Left kidney (tissue), 2 donors: ENCODE results near the gene MILR1. TPM values are rescaled to one million over a fixed set of nuclear protein-coding genes. Genes with fewer than 3 reads are reported as not detected.
"Not testable (repeated sequence)": the region's sequence is repeated elsewhere in the genome, so short reads cannot be mapped to it uniquely, and the experiment has no call there.

Experiments used
- DNase-seq: peaks from one replicate; pipeline ENCODE4 v3.0.0-alpha.2; 2013
- polyA plus RNA-seq: library from polyadenylated mRNA; unstranded; fragments of 120-200 nt; gene quantifications from one replicate; pipeline ENCODE4 v1.2.1, GENCODE V29; 2013; ENCODE audit not compliant: insufficient read length

The MILR1 gene
- polyA plus RNA-seq, 1 donor, result 2.5 TPM

DNA sequence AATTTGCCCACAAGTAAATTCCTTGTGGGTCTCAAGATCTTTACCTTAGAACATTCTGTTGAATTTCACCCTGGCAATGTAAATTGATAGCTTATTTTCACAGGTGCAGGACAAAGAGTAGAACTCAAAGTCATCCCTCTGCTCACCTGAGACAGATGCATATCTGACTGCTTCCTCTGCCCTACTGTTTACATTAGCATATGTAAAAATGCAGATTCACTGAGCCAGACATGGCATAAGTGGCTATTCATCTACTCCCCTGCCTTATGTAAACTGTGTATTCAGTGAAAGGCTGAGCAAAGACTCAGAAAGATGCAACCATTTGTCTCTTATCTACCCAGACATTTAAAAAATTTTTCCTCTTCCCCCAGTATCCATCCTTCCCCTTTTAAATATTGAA is 22.3 kb upstream of the MILR1 start:
- no peak for DNase-seq

DNA sequence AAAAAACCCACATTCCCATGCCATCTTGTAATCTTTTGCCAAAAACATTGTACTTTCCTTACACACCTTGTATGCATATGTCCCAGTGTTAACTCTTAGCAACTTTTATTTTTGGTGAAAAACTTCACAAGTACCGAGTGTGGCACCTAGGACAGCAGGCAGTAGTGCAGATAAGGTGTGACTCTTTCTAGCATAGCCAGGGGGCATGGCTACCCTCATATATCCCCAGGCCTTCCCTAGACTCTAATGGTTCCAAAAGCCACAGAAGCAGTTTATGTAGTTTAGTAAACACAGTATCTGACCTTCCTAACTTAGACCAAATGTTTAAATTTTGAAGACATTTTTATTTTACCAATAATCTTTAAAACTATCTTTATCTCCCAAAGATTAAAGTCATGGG is 20.5 kb upstream of the MILR1 start:
- DNase-seq, result no peak

DNA sequence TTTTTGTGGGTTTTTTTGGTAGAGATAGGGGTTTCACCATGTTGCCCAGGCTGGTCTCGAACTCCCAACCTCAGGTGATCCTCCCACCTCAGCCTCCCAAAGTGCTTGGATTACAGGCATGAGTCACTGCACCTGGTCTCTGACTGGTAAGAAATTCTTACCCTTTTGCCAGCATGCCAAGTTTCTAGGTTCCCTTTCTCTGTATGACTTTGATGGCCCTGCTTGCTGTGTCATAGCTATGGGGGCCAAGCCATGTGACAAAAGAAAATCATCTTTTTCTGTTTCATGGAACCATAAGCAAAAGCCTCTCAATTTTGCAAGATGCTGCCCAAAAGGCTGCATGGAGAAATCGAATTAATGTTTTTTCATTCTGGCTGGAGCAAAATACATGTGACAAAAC is 18.9 kb upstream of the MILR1 start:
- not testable (repeated sequence) for DNase-seq

DNA sequence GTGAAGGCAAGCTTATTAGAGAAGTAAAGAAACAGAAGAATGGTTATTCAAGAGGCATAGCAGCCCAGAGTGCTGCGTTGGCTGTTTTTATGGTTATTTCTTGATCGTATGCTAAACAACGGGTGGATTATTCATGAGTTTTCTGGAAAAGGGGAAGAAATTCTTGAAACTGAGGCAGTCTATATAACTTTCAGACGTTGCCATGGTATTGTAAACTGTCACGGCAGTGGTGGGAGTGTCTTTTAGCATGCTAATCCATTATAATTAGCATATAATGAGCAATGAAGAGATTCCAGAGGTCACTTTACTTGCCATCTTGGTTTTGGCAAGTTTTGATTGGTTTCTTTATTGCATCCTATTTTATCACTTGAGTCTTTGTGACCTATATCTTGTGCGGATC is 17.4 kb upstream of the MILR1 start:
- DNase-seq, result no peak

DNA sequence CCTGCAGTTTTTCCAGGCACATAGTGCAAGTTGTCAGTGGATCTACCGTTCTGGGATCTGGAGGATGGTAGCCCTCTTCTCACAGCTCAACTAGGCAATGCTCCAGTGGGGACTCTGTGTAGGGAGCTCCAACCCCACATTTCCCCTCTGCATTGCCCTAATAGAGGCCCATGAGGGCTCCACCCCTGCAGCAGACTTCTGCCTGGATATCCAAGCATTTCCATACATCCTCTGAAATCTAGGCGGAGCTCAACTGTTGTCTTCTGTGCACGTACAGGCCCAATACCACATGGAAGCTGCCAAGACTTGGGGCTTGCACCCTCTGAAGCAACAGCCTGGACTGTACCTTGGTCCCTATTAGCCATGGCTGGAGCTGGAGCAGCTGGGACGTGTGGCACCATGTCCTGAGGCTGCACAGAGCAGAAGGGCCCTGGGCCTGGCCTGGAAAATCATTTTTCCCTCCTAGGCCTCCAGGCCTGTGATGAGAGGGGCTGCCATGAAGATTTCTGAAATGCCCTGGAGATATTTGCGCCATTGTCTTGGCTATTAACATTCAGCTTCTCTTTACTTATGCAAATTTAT is 10.9 kb upstream of the MILR1 start:
- DNase-seq, result no peak

DNA sequence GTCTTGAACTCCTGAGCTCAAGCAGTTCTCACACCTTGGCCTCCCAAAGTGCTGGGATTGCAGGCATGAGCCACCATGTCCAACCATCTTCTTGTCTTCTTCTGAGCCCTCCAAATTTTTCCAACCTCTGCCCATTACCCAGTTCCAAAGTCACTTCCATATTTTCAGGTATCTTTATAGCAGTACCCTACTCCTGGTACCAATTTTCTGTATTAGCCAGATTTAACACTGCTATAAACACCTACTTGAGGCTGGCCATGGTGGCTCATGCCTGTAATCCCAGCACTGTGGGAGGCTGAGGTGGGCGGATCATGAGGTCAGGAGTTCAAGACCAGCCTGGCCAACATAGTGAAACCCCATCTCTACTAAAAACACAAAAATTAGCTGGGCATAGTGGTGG is 9.4 kb upstream of the MILR1 start:
- DNase-seq, result not testable (repeated sequence)

DNA sequence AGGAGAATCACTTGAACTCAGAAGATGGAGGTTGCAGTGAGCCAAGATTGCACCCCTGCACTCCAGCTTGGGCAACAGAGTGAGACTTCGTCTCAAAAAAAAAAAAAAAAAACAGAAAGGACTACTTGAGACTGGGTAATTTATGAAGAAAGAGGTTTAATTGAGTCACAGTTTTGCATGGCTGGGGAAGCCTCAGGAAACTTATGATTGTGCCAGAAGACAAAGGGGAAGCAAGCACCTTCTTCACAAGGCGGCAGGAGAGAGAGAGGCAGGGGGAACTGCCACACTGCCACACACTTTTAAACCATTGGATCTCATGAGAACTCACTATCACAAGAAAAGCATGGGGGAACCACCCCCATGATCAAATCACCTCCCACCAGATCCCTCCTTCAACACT is 9.0 kb upstream of the MILR1 start:
- DNase-seq, result no peak

DNA sequence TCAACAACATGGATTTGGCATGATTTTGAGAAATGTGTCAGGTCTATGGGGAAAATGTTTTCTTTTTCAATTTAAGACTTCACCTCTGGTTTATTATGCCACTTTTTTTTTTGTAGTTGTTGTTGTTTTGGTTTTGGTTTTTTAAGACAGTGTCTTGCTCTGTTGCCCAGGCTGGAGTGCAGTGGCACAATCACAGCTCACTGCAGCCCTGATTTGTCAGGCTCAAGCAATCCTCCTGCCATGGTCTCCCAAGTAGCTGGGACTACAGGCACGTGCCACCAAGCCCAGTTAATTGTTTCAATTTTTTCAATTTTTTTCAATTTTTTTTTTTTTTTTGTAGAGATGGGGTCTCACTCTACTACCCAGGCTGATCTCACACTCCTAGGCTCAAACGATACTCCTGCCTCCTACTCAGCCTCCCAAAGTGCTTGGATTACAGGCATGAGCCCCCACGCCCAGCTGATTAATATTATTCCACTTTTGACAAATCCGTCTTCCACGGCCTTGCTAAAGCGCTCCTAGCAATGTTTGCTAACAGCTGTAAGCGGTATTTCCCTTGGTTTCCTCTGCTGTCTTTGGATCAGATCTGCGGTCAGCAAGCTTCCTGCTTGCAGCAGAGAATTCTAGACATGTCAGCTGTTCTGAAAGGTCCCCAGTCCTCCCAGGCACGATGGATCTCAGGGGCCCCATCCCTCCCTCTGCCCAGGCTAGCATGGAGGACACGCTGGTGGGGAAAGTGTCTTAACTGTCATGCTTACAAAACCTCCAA is 7.0 kb upstream of the MILR1 start:
- DNase-seq, result no peak

DNA sequence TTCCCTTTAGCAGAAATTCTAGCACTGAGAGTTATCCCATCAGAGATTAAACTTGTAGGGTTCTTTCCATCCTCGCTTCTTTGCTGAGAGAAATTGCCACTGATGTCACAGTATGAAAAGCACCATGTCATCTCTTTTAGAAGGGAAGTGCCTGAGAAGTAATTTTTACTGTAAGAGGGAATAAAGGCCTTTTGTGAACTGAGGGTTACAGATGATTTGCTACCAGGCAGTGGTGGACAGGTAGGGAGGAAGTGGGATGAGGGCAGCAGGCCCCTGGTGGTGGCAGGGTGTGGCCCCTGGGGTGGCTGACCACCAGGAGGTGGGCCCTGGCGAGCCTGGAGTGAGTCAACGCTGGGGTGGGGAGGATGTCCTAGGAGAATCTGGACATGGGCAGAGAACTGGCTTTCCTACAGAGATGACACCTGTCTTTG is 6.4 kb upstream of the MILR1 start:
- DNase-seq, result no peak

DNA sequence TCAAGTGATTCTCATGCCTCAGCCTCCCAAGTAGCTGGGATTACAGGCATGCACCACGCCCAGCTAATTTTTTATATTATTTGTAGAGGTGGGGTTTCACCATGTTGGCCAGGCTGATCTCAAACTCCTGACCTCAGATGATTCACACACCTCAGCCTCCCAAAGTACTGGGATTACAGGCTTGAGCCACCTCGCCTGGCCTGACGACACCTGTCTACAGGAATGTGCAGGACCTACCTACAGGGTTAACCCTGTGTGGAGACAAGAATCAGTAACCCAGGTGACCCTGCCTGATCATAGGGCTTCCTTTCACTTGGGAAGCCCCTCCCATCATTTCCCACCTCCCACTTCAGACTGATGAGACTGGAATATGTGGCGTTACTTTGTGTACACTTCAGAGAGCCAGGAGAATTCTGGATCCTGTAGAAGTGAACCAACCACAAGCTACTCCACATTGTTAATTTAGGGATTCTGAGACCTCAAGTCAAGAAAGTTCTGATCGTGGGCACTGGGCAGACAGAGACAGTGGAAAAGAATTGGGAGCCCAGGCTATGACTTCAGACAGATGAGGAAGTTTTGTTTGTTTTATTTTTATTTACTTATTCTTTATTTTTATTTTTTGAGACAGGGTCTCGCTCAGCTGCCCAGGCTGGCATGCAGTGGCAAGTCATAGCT is 5.7 kb upstream of the MILR1 start:
- no peak for DNase-seq

DNA sequence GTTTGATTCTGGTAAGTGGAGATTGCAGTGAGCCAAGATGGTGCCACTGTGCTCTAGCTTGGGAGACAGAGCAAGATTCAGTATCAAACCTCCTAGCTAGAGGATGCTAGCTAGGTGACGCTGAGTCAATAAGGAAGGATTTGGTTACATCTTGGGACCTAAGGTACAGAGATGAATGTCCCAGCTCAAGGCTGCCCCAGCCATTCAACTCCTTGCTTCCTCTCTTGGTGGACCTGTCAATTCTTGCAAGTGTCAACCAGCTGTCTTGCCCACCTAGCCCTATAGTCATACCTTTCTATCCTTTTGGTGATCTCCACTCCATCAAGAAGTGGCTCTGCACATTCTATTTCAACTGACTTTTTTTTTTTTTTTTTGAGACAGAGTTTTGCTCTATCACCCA is 1.4 kb upstream of the MILR1 start:
- no peak for DNase-seq

DNA sequence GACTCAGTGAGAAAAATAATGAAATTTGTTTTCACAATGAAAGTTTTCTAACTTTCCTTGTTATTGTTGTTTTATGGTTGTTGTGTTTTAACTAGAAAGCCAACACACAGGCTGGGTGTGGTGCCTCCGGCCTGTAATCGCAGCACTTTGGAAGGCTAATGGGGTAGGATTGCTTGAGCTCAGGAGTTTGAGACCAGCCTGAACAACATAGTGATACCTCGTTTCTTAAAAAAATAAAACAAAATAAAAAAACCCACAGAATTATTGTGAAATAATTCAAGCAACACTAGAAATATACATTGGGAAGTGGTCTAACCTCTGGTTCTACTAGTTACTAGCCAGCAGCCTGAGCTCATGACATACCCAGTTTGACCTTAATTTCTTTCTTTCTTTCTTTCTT is 630 bp downstream of the MILR1 start:
- DNase-seq, result no peak

DNA sequence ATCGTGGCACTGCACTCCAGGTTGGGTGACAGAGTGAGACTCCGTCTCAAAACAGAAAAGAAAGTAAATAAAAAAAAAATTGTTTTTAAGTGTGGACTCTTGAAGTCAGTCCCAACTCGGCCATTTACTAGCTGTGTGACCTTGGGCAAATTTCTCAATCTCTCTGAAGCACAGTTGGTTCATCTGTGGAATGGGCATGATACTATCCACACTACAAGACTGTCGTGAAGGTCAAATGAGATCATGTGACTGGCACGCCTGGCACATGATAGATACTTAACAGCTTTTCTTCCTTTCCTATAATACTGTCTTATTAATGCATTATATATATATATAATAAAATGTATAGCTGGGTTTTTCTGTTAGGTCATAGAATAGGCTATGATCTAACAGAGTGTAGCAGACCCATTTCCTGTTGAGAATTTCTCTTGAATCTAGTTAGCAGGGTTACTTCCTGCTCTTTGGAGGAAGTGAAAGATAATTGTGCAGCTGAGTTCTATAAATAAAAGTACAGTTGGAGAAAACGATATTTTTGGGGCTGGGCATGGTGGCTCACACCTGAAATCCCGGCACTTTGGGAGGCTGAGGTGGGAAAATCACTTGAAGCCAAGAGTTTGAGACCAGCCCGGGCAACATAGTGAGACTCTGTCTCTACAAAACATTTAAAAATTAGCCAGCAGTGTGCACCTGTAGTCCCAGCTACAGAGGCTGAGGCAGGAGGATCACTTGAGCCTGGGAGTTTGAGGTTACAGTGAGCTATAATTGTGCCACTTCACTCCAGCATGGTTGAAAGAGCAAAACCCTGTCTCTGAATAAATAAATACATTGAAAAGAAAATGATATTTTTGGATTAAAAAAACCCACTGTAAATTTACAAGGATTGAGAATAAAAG is 7.3 kb downstream of the MILR1 start:
- DNase-seq, result no peak

DNA sequence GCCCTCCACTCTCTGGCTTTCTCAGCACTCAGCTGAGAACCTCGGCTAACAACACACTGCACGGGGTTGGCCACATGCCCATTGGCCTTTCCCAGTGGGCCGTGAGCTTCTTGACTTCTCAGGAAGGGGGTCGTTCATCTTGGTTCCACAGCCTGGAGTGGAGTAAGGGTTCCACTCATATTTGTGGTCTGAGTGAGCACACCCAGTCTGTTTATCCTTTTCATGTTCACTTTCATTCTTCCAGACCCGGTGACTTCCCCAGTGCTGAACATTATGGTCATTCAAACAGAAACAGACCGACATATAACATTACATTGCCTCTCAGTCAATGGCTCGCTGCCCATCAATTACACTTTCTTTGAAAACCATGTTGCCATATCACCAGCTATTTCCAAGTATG is 8.2 kb downstream of the MILR1 start:
- no peak for DNase-seq

DNA sequence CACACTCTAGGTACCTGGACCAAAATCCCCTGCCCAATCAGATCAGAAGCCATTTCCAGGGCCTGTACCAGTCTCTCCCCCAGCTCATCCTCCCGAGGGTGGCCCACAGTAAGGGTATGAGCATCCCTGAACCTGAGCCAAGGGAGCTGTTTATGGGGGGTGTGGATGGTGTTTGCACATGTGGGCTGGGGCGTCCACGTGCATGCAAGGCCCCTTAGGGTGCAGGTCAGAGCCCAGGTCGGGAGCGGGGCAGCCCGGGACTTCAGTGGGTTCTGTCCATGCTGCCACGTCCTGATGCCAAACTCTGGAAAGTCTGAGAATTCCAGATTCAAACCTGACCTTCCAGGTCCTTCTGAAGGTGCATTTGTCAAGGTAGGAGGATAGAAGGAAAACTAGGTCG is 9.8 kb downstream of the MILR1 start:
- no peak for DNase-seq

DNA sequence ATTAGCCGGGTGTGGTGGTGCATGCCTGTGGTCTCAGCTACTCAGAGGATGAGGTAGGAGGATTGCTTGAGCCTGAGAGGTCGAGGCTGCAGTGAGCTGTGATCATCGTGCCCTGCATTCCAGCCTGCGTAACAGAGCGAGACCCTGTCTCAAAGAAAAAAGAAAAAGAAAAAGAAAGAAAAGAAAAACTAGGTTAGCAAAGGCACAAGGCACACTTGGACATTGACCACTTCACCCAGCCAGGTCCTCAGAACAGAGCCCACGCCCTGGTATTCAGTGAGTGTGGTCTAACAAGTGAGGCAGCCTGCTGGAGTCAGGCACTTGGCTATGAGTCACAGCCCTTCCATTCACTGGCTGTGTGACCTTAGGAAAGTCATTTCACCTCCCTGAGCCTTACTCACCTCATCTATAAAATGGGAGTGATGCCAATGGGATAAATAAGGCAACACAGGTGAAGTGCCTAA is 10.4 kb downstream of the MILR1 start:
- DNase-seq, result no peak

DNA sequence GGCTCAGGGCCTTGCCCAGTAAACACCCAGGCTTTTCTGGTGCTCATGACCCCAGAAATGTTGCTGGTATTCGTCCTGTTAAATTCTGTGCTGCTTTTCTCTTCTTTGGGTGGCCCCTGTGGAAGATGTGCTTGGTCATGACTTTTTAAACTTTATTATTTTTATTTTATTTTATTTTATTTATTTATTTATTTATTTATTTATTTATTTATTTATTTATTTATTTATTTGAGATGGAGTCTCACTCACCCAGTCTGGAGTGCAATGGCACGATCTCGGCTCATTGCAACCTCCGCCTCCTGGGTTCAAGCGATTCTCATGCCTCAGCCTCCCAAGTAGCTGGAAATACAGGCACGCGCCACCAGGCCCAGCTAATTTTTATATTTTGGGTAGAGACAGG is 10.9 kb downstream of the MILR1 start:
- DNase-seq, result not testable (repeated sequence)

DNA sequence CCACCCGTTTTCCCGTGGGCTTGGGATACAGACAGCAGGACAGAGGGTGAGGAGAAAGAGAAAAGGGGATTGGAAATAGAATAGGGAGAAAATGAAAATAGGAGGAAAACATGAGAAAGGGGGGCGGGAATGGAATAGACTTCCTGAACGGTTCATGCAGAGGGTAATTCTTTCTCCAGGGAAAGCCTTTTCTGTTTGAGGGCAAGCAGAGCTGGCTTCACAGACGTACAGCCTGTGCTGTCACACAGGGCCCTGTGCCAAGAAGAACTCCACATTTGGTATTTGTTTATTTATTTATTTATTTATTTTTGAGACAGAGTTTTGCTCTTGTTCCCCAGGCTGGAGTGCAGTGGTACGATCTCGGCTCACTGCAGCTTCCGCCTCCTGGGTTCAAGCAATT is 12.0 kb downstream of the MILR1 start:
- DNase-seq, result no peak

DNA sequence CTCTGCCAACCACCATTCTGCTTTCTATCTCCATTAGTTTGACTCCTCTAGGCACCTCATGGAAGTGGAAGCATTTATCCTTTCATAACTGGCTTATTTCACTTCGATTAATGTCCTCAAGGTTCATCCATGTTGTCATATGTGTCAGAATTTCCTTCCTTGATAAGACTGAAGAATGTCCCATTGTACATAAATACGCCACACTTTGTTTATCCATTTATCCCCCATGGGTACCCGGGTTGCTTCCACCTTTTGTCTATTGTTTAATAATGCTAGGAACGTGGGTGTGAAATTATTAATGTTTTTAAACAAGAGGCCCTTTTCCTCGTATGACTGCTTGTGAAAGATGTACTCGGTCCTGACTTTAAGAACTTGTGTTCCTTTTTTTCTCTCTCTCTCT is 12.9 kb downstream of the MILR1 start:
- no peak for DNase-seq

DNA sequence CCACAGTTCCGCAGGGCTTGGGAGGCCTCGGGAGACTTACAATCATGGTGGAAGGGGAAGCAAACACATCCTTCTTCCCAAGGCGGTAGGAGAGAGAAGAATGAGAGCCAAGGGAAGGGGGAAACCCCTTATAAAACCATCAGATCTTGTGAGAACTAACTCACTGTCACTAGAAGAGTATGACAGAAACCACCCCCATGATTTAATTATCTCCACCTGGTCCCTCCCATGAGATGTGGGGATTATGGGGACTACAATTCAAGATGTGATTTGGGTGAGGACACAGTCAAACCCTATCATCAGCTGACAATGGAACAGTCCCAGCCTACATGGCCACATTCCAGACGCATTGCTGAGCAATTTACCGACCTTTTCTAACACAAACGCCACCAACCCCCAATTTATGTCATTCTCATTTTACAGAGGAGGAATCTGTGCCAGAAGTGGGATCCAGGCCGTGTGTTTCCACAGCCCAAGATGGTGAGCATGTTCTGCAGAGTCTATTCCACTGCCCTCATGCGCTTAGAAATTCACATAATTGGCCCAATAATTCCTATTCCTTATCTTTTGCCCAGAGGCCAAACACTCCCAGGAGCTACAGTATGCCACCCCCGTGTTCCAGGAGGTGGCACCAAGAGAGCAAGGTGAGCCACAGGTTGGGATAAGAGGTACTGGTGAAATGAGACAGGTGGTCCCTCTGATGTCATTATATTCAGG is 17.3 kb downstream of the MILR1 start:
- DNase-seq, result no peak

DNA sequence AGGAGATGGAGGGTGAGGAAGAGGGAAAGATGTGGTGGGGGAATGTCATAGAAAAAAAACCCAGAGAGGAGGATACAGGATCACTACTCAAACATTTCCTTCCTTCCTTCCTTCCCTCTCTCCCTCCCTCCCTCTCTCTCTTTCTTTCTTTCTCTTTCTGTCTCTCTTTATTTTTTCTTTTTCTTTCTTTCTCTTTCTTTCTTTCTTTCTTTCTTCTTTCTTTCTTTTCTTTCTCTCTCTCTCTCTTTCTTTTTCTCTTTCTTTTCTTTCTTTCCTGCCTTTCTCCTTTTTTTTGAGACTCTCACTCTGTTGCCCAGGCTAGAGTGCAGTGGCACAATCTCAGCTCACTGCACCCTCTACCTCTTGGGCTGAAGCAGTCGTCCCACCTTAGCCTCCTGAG is 17.9 kb downstream of the MILR1 start:
- DNase-seq, result not testable (repeated sequence)

DNA sequence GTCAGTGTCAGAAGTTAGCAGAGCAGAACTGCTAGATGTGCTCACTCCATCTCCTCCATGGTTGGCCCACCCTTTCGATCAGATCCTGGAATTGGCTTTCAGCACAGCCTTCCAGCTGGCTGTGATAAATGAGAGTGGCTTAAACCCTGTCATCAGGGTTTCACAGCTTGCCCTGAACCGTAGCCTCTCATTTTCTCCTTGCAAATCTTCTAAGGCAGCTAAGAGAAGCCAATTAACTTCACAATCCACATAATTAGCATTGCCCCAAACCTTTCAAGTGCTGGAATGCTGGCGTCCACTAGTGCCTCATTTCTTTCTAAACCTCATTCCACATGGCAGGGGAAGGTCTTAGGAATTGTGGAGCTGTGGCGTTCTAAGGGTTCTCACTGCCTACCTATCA is 21.7 kb downstream of the MILR1 start:
- DNase-seq, result no peak
